Transverse colon (tissue), 4 donors: Measurements from ENCODE around the gene ACSS1. TPM values are rescaled to one million over a fixed set of nuclear protein-coding genes. Genes with fewer than 3 reads are reported as not detected.

Experiments
- DNase-seq: peaks from one replicate; pipeline ENCODE4 v3.0.0-alpha.2; 2019
- H3K27ac ChIP-seq, 4 donors: fragments of 200-600 bp; sonication (generic); 2 replicates each; pipeline ENCODE4 v1.5.1; 2016 to 2018; ENCODE audit warnings: inconsistent platforms in 4 of 4
- H3K27me3 ChIP-seq: fragments of 200-600 bp; sonication (generic); 2 replicates; pipeline ENCODE4 v1.5.1; 2017; ENCODE audit warnings: inconsistent platforms
- H3K36me3 ChIP-seq, 4 donors: fragments of 200-600 bp; sonication (generic); 2 replicates each; pipeline ENCODE4 v1.5.1; 2017 to 2019; ENCODE audit warnings: inconsistent platforms in 4 of 4
- H3K4me1 ChIP-seq, 4 donors: fragments of 200-600 bp; sonication (generic); 2 replicates each; pipeline ENCODE4 v1.5.1; 2017 to 2020; ENCODE audit warnings: inconsistent platforms in 4 of 4
- H3K4me3 ChIP-seq, 4 donors: fragments of 200-600 bp; sonication (generic); 1 replicate in 1 of 4; 2 replicates in 3 of 4; pipeline versions ENCODE4 v1.5.1 to v1.6.1; 2017 to 2019; ENCODE audit warnings: inconsistent platforms in 4 of 4
- H3K9me3 ChIP-seq, 2 donors: fragments of 200-600 bp; sonication (generic); 2 replicates each; pipeline ENCODE4 v1.5.1; 2017 to 2019; ENCODE audit warnings: inconsistent platforms in 2 of 2
- CTCF ChIP-seq, 5 experiments: fragments of 200-600 bp in 3 of 5; fragments of 450-650 bp in 2 of 5; sonication (generic) in 3 of 5; IDR thresholded peaks; 1 replicate in 2 of 5; 2 replicates in 3 of 5; pipeline ENCODE4 v1.5.1; 2016 to 2017; ENCODE audit warnings: antibody characterized with exemption in 5 of 5, inconsistent platforms in 3 of 5, mild to moderate bottlenecking in 2 of 5, moderate library complexity in 1 of 5
- EP300 ChIP-seq: sonication (generic); formaldehyde crosslinking; IDR thresholded peaks from one replicate; pipeline ENCODE4 v1.6.1; 2017; ENCODE audit warnings: antibody characterized with exemption, low read depth
- POLR2A ChIP-seq: fragments of 450-650 bp; IDR thresholded peaks from one replicate; pipeline ENCODE4 v1.6.1; 2016; ENCODE audit warnings: antibody characterized with exemption, mild to moderate bottlenecking, moderate library complexity
- POLR2AphosphoS5 ChIP-seq, 3 donors: sonication (generic); formaldehyde crosslinking; IDR thresholded peaks; one replicate each; pipeline ENCODE4 v1.6.1; 2016; ENCODE audit warnings: antibody characterized with exemption in 3 of 3
- WGBS, 2 donors: methylation state at CpG; one replicate each; pipeline ENCODE4 v1.1.5; 2018; ENCODE audit warnings: low coverage in 1 of 2; 5-methylcytosine and 5-hydroxymethylcytosine counted together
- in situ Hi-C, 4 donors: fragments of 200-750 bp; cut with MboI; loops; one replicate each; pipeline versions ENCODE4 v1.15.0 to v1.15.1; 2017; ENCODE audit warnings: low sequenced_read_pairs in 3 of 4, low pct_ligation_motif_present in 1 of 4, low pct_unique_long_range_greater_than_20kb in 1 of 4
- intact Hi-C: fragments of 100-400 bp; cut with DNase I; formaldehyde crosslinking; loops from one replicate; pipeline ENCODE4 v1.15.1; 2023; ENCODE audit warnings: low total_unique reads
- total RNA-seq, 4 donors: library from RNA; depleted of rRNA; stranded (reverse); fragments of >200 nt; gene quantifications; one replicate each; pipeline ENCODE4 v1.1.0, GENCODE V29; 2016

Gene ACSS1
- total RNA-seq, 4 donors from 2014 or later, result 30.3 to 64.7 (median 51.6) TPM

- intact Hi-C loops, result loop anchor here (10.0 kb wide), 1 partner anchor 90 kb away; no protein-coding TSS in a partner anchor
- in situ Hi-C loops, result no loop called here
- H3K27ac ChIP-seq, result no peak overlapping the region
Measured at GRCh38 chr20:25084626-25085187, 26.8 kb upstream of the ACSS1 start.

GRCh38 chr20:25083773-25084625, 26.1 kb upstream of the ACSS1 start:
- peaks cover 8 to 26% (median 10%) of the 10 kb centered on the region in 4 donors for H3K4me1 ChIP-seq
- in situ Hi-C loops, result no loop called here
- no peak overlapping the region for H3K27ac ChIP-seq
- H3K27me3 ChIP-seq, result peaks cover 84% of the 10 kb centered on the region
- no peaks in the 10 kb centered on the region for H3K36me3 ChIP-seq
- TF ChIP-seq EP300 (no peak), CTCF (IDR thresholded peaks at IDR 0.05) (peak in 1 of 5 experiments; percentile 30)
- WGBS, 2 donors, result 9% methylated on average over 31 of the region's 54 CpGs; no CpG with 5 or more reads in 1 of the 2 donors
- no peaks in the 10 kb centered on the region for H3K9me3 ChIP-seq
- intact Hi-C loops, result loop anchor here (10.0 kb wide), 1 partner anchor 91 kb away; no protein-coding TSS in a partner anchor
- H3K4me3 ChIP-seq, result no peak overlapping the region
- DNase-seq, result peak; percentile 39

More at GRCh38 chr20:25084626-25085187, 26.8 kb upstream of the ACSS1 start:
- Histone ChIP-seq H3K4me3 (no peak overlapping the region), H3K4me1 (peaks cover 8 to 22% (median 10%) of the 10 kb centered on the region in 4 donors), H3K9me3 (no peaks in the 10 kb centered on the region), H3K27me3 (peaks cover 77% of the 10 kb centered on the region), H3K36me3 (no peaks in the 10 kb centered on the region)
- DNase-seq, result no peak
- WGBS, 2 donors, result 3% methylated on average over 24 of the region's 36 CpGs; no CpG with 5 or more reads in 1 of the 2 donors
- no peak for TF ChIP-seq POLR2AphosphoS5 (IDR thresholded peaks at IDR 0.05)
- no peak for TF ChIP-seq POLR2A

- intact Hi-C loops, result loop anchor here (10.0 kb wide), 1 partner anchor 92 kb away; no protein-coding TSS in a partner anchor
- in situ Hi-C loops, result no loop called here
- TF ChIP-seq EP300 (no peak), POLR2AphosphoS5 (IDR thresholded peaks at IDR 0.05) (no peak), POLR2A (no peak), CTCF (IDR thresholded peaks at IDR 0.05) (no peak)
Measured at GRCh38 chr20:25083141-25083772, 25.3 kb upstream of the ACSS1 start.

GRCh38 chr20:25082498-25082873, 24.5 kb upstream of the ACSS1 start:
- intact Hi-C loops (loop anchor here (10.0 kb wide), 1 partner anchor 92 kb away; no protein-coding TSS in a partner anchor), in situ Hi-C loops (no loop called here)
- Histone ChIP-seq H3K9me3 (no peaks in the 10 kb centered on the region), H3K4me3 (no peak overlapping the region), H3K27me3 (peaks cover 95% of the 10 kb centered on the region), H3K27ac (no peak overlapping the region), H3K36me3 (no peaks in the 10 kb centered on the region), H3K4me1 (peaks cover 11 to 39% (median 17%) of the 10 kb centered on the region in 4 donors)
- TF ChIP-seq POLR2AphosphoS5 (IDR thresholded peaks at IDR 0.05) (no peak), CTCF (IDR thresholded peaks at IDR 0.05) (no peak), POLR2A (no peak), EP300 (no peak)
- WGBS, 2 donors, result 39 to 49% methylated on average over 6 to 9 of the region's 9 CpGs
- DNase-seq, result no peak

More at GRCh38 chr20:25083141-25083772, 25.3 kb upstream of the ACSS1 start:
- peaks cover 8 to 31% (median 12%) of the 10 kb centered on the region in 4 donors for H3K4me1 ChIP-seq
- H3K4me3 ChIP-seq, result no peak overlapping the region
- no peaks in the 10 kb centered on the region for H3K36me3 ChIP-seq
- no peak overlapping the region for H3K27ac ChIP-seq
- H3K9me3 ChIP-seq, result no peaks in the 10 kb centered on the region
- 15 to 25% methylated on average over 4 to 44 of the region's 44 CpGs for WGBS, 2 donors
- H3K27me3 ChIP-seq, result peaks cover 91% of the 10 kb centered on the region
- no peak for DNase-seq
